ENCODE results near the gene P2RY14.
A peak's percentile ranks its signal among the peaks of the same experiment; 100 is the strongest.

The P2RY14 gene

GRCh38 chr3:151182349-151183079 lies 95.8 kb downstream of the P2RY14 start:
- DNase-seq (ENCODE audit: low read depth in 2 of 2) = no peak

GRCh38 chr3:151178208-151178845 lies 100.0 kb downstream of the P2RY14 start:
- no peak for DNase-seq (ENCODE audit: low read depth in 2 of 2)

- DNase-seq (ENCODE audit: low read depth in 2 of 2) = no peak
Measured at GRCh38 chr3:151175952-151176351, 102.4 kb downstream of the P2RY14 start.

GRCh38 chr3:151174351-151174750 lies 104.0 kb downstream of the P2RY14 start:
- DNase-seq (ENCODE audit: low read depth in 2 of 2) = no peak

- no peak for DNase-seq (ENCODE audit: low read depth in 2 of 2)
Measured at GRCh38 chr3:151171145-151171757, 107.1 kb downstream of the P2RY14 start.

GRCh38 chr3:151169948-151170679 lies 108.2 kb downstream of the P2RY14 start:
- peak in 1 of 2 donors; percentile 11 for DNase-seq (ENCODE audit: low read depth in 2 of 2)

- no peak for DNase-seq (ENCODE audit: low read depth in 2 of 2)
Measured at GRCh38 chr3:151169262-151169947, 108.9 kb downstream of the P2RY14 start.

- DNase-seq (ENCODE audit: low read depth in 2 of 2) = peak; percentile 51 to 65
Measured at GRCh38 chr3:151168269-151169094, 109.9 kb downstream of the P2RY14 start.

GRCh38 chr3:151166161-151166560 lies 112.2 kb downstream of the P2RY14 start:
- DNase-seq (ENCODE audit: low read depth in 2 of 2) = no peak

- no peak for DNase-seq (ENCODE audit: low read depth in 2 of 2)
Measured at GRCh38 chr3:151165226-151165625, 113.1 kb downstream of the P2RY14 start.
